Measurements from ENCODE around the gene FAR2.

GRCh38 chr12:29234552-29234951, 85.5 kb downstream of the FAR2 start:
- TF ChIP-seq POLR2A (IDR thresholded peaks at IDR 0.05): no peak
- TF ChIP-seq CTCF (IDR thresholded peaks at IDR 0.05): no peak
